Mesendoderm (in vitro differentiated cells): ENCODE measurements around the gene OR8B2. TPM values are rescaled to one million over a fixed set of nuclear protein-coding genes. Genes with fewer than 3 reads are reported as not detected.
A peak's percentile ranks its signal among the peaks of the same experiment; 100 is the strongest.

Source experiments
- DNase-seq: peaks from one replicate; pipeline ENCODE4 v3.0.0; 2013
- H2AK5ac ChIP-seq: 2 replicates; pipeline ENCODE4 v1.6.1; 2013; ENCODE audit warnings: low read length, inconsistent platforms
- H2BK120ac ChIP-seq: 2 replicates; pipeline ENCODE4 v1.6.1; 2013; ENCODE audit warnings: low read depth, mild to moderate bottlenecking, low read length, moderate library complexity, mixed read lengths
- H2BK15ac ChIP-seq: replicated peaks from 2 replicates; pipeline ENCODE4 v1.6.1; 2013; ENCODE audit warnings: low read depth, mild to moderate bottlenecking, moderate library complexity
- H2BK5ac ChIP-seq: 2 replicates; pipeline ENCODE4 v1.6.1; 2013; ENCODE audit warnings: low read length, inconsistent platforms
- H3K18ac ChIP-seq: 2 replicates; pipeline ENCODE4 v1.6.1; 2013; ENCODE audit warnings: mild to moderate bottlenecking, low read length, mixed read lengths
- H3K23ac ChIP-seq: one replicate; pipeline ENCODE4 v1.6.1; 2013; ENCODE audit warnings: low read length
- H3K27ac ChIP-seq: 2 replicates; pipeline ENCODE4 v1.5.1; 2013; ENCODE audit warnings: low read depth, mild to moderate bottlenecking, inconsistent platforms, low read length, moderate library complexity
- H3K27me3 ChIP-seq: 2 replicates; pipeline ENCODE4 v1.6.1; 2013; ENCODE audit warnings: low read length, control low read depth, mild to moderate bottlenecking, inconsistent platforms; ENCODE audit not compliant: insufficient read depth, poor library complexity
- H3K36me3 ChIP-seq: 2 replicates; pipeline ENCODE4 v1.6.1; 2013; ENCODE audit warnings: low read length, inconsistent platforms; ENCODE audit not compliant: control insufficient read depth, insufficient read depth
- H3K4ac ChIP-seq: one replicate; pipeline ENCODE4 v1.6.1; 2013; ENCODE audit warnings: low read depth, mild to moderate bottlenecking, low read length, moderate library complexity
- H3K4me1 ChIP-seq: 2 replicates; pipeline ENCODE4 v1.6.1; 2013; ENCODE audit warnings: low read depth, low read length, inconsistent platforms; ENCODE audit not compliant: control insufficient read depth
- H3K4me2 ChIP-seq: 2 replicates; pipeline ENCODE4 v1.6.1; 2013; ENCODE audit warnings: low read length
- H3K4me3 ChIP-seq: 2 replicates; pipeline ENCODE4 v1.5.1; 2013; ENCODE audit warnings: mild to moderate bottlenecking, low read length
- H3K56ac ChIP-seq: one replicate; pipeline ENCODE4 v1.6.1; 2013; ENCODE audit warnings: low read length
- H3K79me1 ChIP-seq: 2 replicates; pipeline ENCODE4 v1.6.1; 2013; ENCODE audit warnings: low read length, inconsistent platforms
- H3K79me2 ChIP-seq: 2 replicates; pipeline ENCODE4 v1.6.1; 2013; ENCODE audit warnings: mild to moderate bottlenecking, low read length; ENCODE audit not compliant: control insufficient read depth, insufficient read depth
- H3K9ac ChIP-seq: 2 replicates; pipeline ENCODE4 v1.6.1; 2013; ENCODE audit warnings: low read length, inconsistent platforms
- H4K5ac ChIP-seq: one replicate; pipeline ENCODE4 v1.6.1; 2013; ENCODE audit warnings: low read length
- H4K8ac ChIP-seq: one replicate; pipeline ENCODE4 v1.6.1; 2013; ENCODE audit warnings: low read depth, mild to moderate bottlenecking, control low read depth, low read length, moderate library complexity
- WGBS: extraction: QIAGEN DNeasy Blood & Tissue Kit; methylation state at CpG from one replicate; pipeline ENCODE4 v1.1.7; 2013; ENCODE audit warnings: low lambda C conversion rate, missing lambda C conversion rate; ENCODE audit not compliant: insufficient coverage; ENCODE audit errors: extremely low coverage; 5-methylcytosine and 5-hydroxymethylcytosine counted together
- polyA plus RNA-seq, 2 experiments: library from polyadenylated mRNA; stranded (reverse); fragments of 200-250 nt; gene quantifications; one replicate each; pipeline ENCODE4 v1.2.3, GENCODE V29; 2013

Gene OR8B2
- not detected for polyA plus RNA-seq (2013, experiment 1 of 2)
- polyA plus RNA-seq (2013, experiment 2 of 2): not detected

DNA sequence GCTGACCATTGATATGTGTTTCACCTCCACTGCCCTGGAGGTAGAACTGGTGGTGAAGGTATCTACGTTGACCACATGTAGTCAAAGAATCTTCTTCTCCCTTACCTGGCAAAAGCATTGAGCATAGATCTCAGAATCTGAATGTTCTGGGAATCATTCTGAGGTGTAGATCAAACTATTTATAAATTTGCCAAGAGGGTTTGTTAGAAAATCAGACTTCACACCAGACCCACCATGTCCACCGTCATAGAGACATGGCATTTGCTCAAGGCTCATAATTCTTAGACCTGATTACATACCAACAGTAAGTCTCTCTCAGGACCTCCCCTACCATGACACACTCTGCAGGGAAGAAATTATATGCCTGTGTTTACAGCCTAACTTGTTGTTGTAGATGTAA lies at the start of gene OR8B2:
Gene OR8B2, minus strand, starts transcription at position 101 of the 400 bp plus-strand sequence. CDS start 1,156 bp downstream, outside the sequence.
- Histone ChIP-seq H3K79me1 (no peaks in the 10 kb centered on the region), H3K4me3 (no peak within 1 kb of the TSS), H3K18ac (no peak within 1 kb of the TSS), H3K27me3 (no peaks in the 10 kb centered on the region), H4K5ac (no peak within 1 kb of the TSS), H3K4me2 (no peak within 1 kb of the TSS), H3K9ac (no peak within 1 kb of the TSS), H2BK120ac (no peak within 1 kb of the TSS), H3K27ac (no peak within 1 kb of the TSS), H2BK5ac (no peak within 1 kb of the TSS), H3K36me3 (no peaks in the 10 kb centered on the region), H2BK15ac (no peak within 1 kb of the TSS), H3K23ac (no peak within 1 kb of the TSS), H3K56ac (no peak within 1 kb of the TSS), H4K8ac (no peak within 1 kb of the TSS), H3K4ac (no peak within 1 kb of the TSS), H2AK5ac (no peak within 1 kb of the TSS), H3K4me1 (no peaks in the 10 kb centered on the region), H3K79me2 (no peaks in the 10 kb centered on the region)
- DNase-seq: no peak
- WGBS: no CpG with 5 or more reads among the region's 2 CpGs

DNA sequence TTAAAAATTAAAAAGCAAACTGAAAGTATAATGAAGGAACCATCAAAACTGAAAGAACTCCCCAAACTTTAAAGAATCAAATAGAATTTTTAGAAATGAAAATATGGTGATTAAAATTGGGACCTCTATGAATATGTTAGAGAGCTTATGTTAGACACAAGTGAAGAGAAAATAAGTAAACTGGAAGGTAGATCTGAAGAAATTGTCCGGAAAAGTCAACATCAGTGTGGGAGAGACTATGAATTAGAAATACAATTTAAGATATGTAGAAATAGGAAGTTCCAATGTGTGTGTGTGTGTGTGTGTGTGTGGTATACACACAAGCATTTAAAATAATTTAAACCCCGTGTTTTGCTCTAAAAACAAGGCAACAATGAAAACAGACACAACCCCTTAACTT lies 45.3 kb upstream of the OR8B2 start:
- Histone ChIP-seq H2BK120ac (no peak overlapping the region), H2BK15ac (no peak overlapping the region), H2BK5ac (no peak overlapping the region), H3K27ac (no peak overlapping the region), H3K56ac (no peak overlapping the region), H3K4me2 (no peak overlapping the region), H4K5ac (no peak overlapping the region), H3K79me2 (no peaks in the 10 kb centered on the region), H3K4me1 (no peaks in the 10 kb centered on the region), H4K8ac (no peak overlapping the region), H3K9ac (no peak overlapping the region), H2AK5ac (no peak overlapping the region), H3K18ac (no peak overlapping the region), H3K4ac (no peak overlapping the region), H3K79me1 (no peaks in the 10 kb centered on the region), H3K27me3 (no peaks in the 10 kb centered on the region), H3K4me3 (no peak overlapping the region), H3K36me3 (no peaks in the 10 kb centered on the region), H3K23ac (no peak overlapping the region)
- DNase-seq: no peak
- WGBS: no CpG with 5 or more reads among the region's 2 CpGs

- no peak within 1 kb of the TSS for H3K27ac ChIP-seq
- no peak within 1 kb of the TSS for H3K18ac ChIP-seq
- H2BK120ac ChIP-seq: no peak within 1 kb of the TSS
- H3K4ac ChIP-seq: no peak within 1 kb of the TSS
- no peak within 1 kb of the TSS for H3K23ac ChIP-seq
- H3K9ac ChIP-seq: no peak within 1 kb of the TSS
- DNase-seq: no peak
- H2BK15ac ChIP-seq: no peak within 1 kb of the TSS
- no peaks in the 10 kb centered on the region for H3K4me1 ChIP-seq
- no peaks in the 10 kb centered on the region for H3K36me3 ChIP-seq
- H3K27me3 ChIP-seq: no peaks in the 10 kb centered on the region
- H3K79me2 ChIP-seq: no peaks in the 10 kb centered on the region
- H4K8ac ChIP-seq: no peak within 1 kb of the TSS
- no peak within 1 kb of the TSS for H3K4me3 ChIP-seq
- H3K4me2 ChIP-seq: no peak within 1 kb of the TSS
- H2AK5ac ChIP-seq: no peak within 1 kb of the TSS
- H2BK5ac ChIP-seq: no peak within 1 kb of the TSS
- H3K79me1 ChIP-seq: no peaks in the 10 kb centered on the region
- no CpG with 5 or more reads among the region's 2 CpGs for WGBS
- no peak within 1 kb of the TSS for H3K56ac ChIP-seq
- H4K5ac ChIP-seq: no peak within 1 kb of the TSS
Measured at GRCh38 chr11:124424384-124424921, 40.2 kb upstream of the OR8B2 start, which contains the start of gene OR8B4. TSS of gene OR8B4 (minus strand) at chr11:124424871. CDS start at chr11:124424871, 0 bp downstream.

GRCh38 chr11:124421043-124421442 lies 36.7 kb upstream of the OR8B2 start:
- Histone ChIP-seq H3K4ac (no peak overlapping the region), H3K18ac (no peak overlapping the region), H3K56ac (no peak overlapping the region), H2AK5ac (no peak overlapping the region), H3K9ac (no peak overlapping the region), H2BK120ac (no peak overlapping the region), H4K5ac (no peak overlapping the region), H3K36me3 (no peaks in the 10 kb centered on the region), H3K79me2 (no peaks in the 10 kb centered on the region), H3K4me3 (no peak overlapping the region), H3K27me3 (no peaks in the 10 kb centered on the region), H3K27ac (no peak overlapping the region), H3K79me1 (no peaks in the 10 kb centered on the region), H3K23ac (no peak overlapping the region), H3K4me1 (no peaks in the 10 kb centered on the region), H3K4me2 (no peak overlapping the region), H2BK5ac (no peak overlapping the region), H2BK15ac (no peak overlapping the region), H4K8ac (no peak overlapping the region)
- no peak for DNase-seq
- whole genome bisulfite sequencing: no CpG with 5 or more reads among the region's 4 CpGs

DNA sequence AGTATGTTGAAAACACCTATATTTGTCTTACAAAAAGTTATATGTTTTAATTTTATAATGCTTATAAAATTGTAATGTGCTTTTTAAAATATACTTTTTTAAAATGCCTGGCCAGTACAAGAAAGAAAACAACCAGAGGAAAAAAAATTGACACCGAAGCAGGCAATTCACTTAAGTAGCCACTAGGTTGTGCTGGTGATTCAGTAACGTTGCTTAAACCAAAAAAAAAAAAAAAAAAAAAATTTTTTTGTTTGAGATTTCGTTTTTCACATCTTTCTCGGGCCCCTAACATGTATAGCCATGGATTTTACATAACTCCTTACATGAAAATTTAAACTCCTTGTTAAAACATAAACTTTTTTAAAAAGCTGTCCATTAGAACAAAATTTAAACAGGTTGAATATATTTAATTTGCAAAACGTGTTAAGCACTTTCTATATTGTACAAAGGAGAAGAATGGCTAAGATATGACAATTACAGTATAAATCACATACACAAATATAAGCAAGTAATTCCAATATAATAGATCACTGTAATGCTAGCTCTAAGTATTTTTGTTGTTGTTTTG lies 31.1 kb upstream of the OR8B2 start:
- DNase-seq: peak; percentile 45
- Histone ChIP-seq H4K8ac (no peak overlapping the region), H2BK5ac (no peak overlapping the region), H3K18ac (no peak overlapping the region), H3K4me1 (no peaks in the 10 kb centered on the region), H3K56ac (no peak overlapping the region), H3K27me3 (no peaks in the 10 kb centered on the region), H3K4ac (no peak overlapping the region), H3K36me3 (no peaks in the 10 kb centered on the region), H3K79me2 (no peaks in the 10 kb centered on the region), H3K9ac (no peak overlapping the region), H3K27ac (no peak overlapping the region), H3K4me2 (no peak overlapping the region), H2BK120ac (no peak overlapping the region), H3K23ac (no peak overlapping the region), H3K4me3 (no peak overlapping the region), H2AK5ac (no peak overlapping the region), H3K79me1 (no peaks in the 10 kb centered on the region), H4K5ac (no peak overlapping the region), H2BK15ac (no peak overlapping the region)
- WGBS: no CpG with 5 or more reads among the region's 5 CpGs

DNA sequence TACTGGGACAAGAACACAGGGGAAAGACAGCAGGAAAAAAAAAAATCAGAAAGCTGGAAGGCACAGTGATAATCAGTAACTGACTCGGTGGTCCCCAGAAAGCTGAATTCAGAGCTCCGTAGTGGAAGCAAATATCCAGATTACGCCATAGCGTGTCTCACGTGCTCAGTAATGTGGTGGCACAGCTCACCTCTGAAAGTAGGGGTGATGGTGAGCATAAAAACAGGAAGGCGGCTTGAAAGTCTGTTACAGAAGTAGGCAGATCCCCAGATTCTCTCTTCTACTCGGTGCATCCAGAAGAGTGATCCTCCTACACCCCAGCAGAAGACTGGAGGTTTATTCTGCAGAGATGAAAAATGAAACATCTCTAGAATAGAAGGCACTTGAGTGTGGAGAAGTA lies 25.6 kb upstream of the OR8B2 start:
- no peaks in the 10 kb centered on the region for H3K4me1 ChIP-seq
- WGBS: no CpG with 5 or more reads among the region's 7 CpGs
- no peak overlapping the region for H2AK5ac ChIP-seq
- no peak for DNase-seq
- H3K56ac ChIP-seq: no peak overlapping the region
- H3K18ac ChIP-seq: no peak overlapping the region
- H3K4me2 ChIP-seq: no peak overlapping the region
- H3K4ac ChIP-seq: no peak overlapping the region
- no peaks in the 10 kb centered on the region for H3K79me1 ChIP-seq
- H2BK120ac ChIP-seq: no peak overlapping the region
- H3K27ac ChIP-seq: no peak overlapping the region
- no peaks in the 10 kb centered on the region for H3K27me3 ChIP-seq
- no peak overlapping the region for H3K9ac ChIP-seq
- H3K79me2 ChIP-seq: no peaks in the 10 kb centered on the region
- H3K4me3 ChIP-seq: no peak overlapping the region
- H2BK5ac ChIP-seq: no peak overlapping the region
- H3K36me3 ChIP-seq: no peaks in the 10 kb centered on the region
- no peak overlapping the region for H4K8ac ChIP-seq
- H3K23ac ChIP-seq: no peak overlapping the region
- H2BK15ac ChIP-seq: no peak overlapping the region
- no peak overlapping the region for H4K5ac ChIP-seq
